GM18861 (cell line): ENCODE measurements around the gene TRIM47.

ENCODE experiments used
- ATAC-seq: cut with Tn5 transposase; IDR thresholded peaks from one replicate; pipeline ENCODE4 v1.9.1; 2021; ENCODE audit not compliant: unreplicated experiment

The TRIM47 gene

GRCh38 chr17:75834279-75834920 lies 44.0 kb downstream of the TRIM47 start:
- ATAC-seq: no peak

GRCh38 chr17:75832652-75833400 lies 45.6 kb downstream of the TRIM47 start:
- ATAC-seq: no peak

GRCh38 chr17:75832164-75832651 lies 46.2 kb downstream of the TRIM47 start:
- no peak for ATAC-seq

GRCh38 chr17:75831032-75831571 lies 47.3 kb downstream of the TRIM47 start:
- ATAC-seq: no peak

GRCh38 chr17:75830164-75831031 lies 48.0 kb downstream of the TRIM47 start:
- no peak for ATAC-seq

- no peak for ATAC-seq
Observed at GRCh38 chr17:75829747-75830146, 48.6 kb downstream of the TRIM47 start.

DNA sequence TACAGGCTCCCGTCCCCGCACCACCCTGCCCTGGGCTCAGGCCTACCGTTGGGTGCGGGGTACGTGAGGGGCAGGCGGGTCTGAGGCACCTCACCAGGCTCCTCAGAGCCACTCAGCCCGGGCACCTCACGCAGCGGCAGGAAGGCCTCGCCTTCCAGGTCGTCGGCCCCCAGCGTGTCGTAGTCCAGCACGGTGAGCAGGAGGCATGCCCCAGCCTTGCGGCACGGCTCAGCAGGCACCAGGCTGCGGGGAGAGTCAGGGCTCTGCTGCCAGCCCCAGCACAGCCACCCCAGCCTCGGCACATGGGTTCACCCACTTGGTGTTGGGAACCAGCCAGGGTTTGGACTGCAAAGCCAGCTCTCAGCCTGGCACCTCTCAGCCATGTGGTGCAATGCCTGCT lies 49.6 kb downstream of the TRIM47 start:
- ATAC-seq: no peak

DNA sequence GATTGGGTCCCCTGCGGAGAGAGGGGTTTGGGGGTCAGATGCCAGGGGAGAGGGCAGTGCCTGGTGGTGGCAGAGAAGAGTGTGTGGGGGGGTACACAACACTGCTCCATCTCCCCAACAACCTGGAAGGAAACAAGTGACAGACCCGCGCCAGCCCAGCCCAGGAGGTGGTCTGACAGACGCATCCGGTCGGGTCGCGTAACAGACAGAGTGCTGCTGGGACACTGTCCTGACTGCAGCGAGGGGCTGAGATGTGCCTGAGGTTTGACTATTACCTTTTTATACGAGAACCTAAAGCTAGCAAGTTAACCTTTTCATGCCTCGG lies 50.3 kb downstream of the TRIM47 start:
- no peak for ATAC-seq

GRCh38 chr17:75827308-75828075 lies 50.9 kb downstream of the TRIM47 start:
- no peak for ATAC-seq

- ATAC-seq: no peak
Observed at GRCh38 chr17:75826561-75827307, 51.6 kb downstream of the TRIM47 start.

DNA sequence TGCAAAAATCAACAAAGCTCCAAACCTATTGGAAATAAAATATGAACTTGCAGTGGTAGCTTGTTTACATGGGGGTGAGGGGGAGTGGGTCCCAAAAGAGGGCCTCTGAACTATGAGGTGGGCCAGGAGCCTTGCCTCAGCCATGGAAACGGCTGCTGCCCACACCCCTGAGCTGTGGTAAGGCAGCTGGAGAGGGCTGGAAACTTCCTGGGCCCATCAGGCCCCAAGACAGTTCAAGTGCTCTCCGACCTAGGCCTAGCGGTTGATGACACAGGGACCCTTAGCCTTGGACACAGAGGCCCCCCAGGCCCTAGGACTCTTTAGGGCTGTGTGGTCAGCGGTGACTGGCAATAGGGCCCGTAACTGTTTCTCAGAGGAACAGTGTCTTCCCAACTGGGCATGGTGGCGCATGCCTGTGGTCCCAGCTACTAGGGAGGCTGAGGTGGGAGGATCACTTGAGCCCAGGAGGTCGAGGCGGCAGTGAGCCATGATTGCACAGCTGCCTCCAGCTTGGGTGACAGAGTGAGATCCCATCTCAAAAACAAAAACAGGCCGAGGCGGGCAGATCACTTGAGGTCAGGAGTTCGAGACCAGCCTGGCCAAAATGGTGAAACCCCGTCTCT lies 52.5 kb downstream of the TRIM47 start:
- ATAC-seq: no peak

DNA sequence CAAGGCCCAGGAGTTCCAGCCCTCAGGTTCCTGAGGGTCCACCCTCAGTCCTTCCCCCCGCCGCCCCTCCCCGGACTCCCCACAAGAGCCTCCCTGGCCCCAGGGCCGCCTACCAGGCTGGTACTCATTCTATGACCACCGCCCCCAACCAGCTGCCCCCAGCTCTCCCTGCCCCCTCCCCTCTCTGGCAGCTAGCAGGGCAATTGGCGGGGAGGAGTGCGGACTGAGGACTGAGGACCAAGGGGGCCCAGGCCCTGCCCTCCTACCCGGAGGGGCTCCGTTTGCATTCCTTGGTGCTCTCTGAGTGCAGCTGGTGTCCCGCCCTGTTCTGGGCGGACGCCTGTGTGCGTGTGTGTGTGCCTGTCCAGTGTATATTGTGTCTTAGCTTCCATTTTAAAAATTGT lies 53.2 kb downstream of the TRIM47 start:
- ATAC-seq: no peak

GRCh38 chr17:75824666-75825065 lies 53.7 kb downstream of the TRIM47 start:
- no peak for ATAC-seq
